Renal cortex interstitium (tissue), 15 donors: ENCODE data around the gene SPDYC. TPM values are rescaled to one million over a fixed set of nuclear protein-coding genes. Genes with fewer than 3 reads are reported as not detected.
A peak's percentile ranks its signal among the peaks of the same experiment; 100 is the strongest.

Experiments used
- DNase-seq, 11 donors: peaks; one replicate each; pipeline ENCODE4 v3.0.0-alpha.2; 2013; ENCODE audit warnings: low read depth in 9 of 11, low spot score in 4 of 11; ENCODE audit errors: extremely low read depth in 1 of 11
- long read RNA-seq, 16 experiments: transcript quantifications; one replicate each; lab custom pipeline, GENCODE V29; 2026
- polyA plus RNA-seq, 3 donors: library from polyadenylated mRNA; unstranded; fragments of 120-200 nt; gene quantifications; one replicate each; pipeline ENCODE4 v1.2.1, GENCODE V29; 2013; ENCODE audit not compliant: insufficient read length in 3 of 3

The SPDYC gene, protein sequence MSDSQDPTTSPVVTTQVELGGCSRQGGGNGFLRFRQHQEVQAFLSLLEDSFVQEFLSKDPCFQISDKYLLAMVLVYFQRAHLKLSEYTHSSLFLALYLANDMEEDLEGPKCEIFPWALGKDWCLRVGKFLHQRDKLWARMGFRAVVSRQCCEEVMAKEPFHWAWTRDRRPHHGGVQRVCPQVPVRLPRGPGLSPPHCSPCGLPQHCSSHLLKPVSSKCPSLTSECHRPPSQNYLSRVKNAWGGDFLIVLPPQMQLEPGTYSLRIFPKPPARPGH
- polyA plus RNA-seq: not detected
- long read RNA-seq, donor 1: 0 reads
- long read RNA-seq, donor 2: 0 reads
- long read RNA-seq, donor 3: 0 reads
- long read RNA-seq, donor 4: 0 reads
- long read RNA-seq, donor 5: 0 reads
- long read RNA-seq, donor 6: 0 reads
- long read RNA-seq, donor 7: 0 reads
- long read RNA-seq, donor 8: 0 reads
- long read RNA-seq, donor 9: 0 reads
- long read RNA-seq, donor 10: 0 reads
- long read RNA-seq, donor 11: 0 reads
- long read RNA-seq, donor 12: 0 reads
- long read RNA-seq, donor 13: 0 reads
- long read RNA-seq, donor 14: 0 reads
- long read RNA-seq, donor 15: 0 reads
- long read RNA-seq, donor 16: 0 reads

DNA sequence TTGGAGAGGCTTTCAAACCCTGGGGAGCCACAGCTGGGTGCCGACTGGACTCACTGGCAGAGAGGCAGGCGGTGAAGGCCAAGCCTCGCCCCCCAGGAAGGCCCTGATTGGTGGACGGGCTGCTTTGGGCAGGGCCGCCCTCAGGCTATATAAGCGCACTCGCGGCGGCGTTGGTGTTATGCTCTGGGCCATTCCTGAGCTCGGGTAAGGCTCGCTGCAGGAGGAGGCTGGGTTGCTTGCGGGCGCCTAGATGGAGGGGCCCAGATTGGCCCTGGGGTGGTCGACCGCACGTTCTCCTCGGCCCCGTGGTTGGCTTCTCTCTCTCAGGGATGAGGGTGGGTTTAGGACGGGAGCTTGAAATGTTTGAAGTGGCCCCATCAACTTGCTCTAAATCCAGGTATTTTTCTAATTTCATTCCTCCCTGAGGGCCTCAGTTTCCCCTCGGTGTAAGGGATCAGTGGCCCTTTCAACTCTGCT, at the start of gene SPDYC:
Gene SPDYC (plus strand): TSS at position 176 of the 477 bp plus-strand sequence. CDS start 1,125 bp downstream, outside the sequence.
- no peak for DNase-seq

DNA sequence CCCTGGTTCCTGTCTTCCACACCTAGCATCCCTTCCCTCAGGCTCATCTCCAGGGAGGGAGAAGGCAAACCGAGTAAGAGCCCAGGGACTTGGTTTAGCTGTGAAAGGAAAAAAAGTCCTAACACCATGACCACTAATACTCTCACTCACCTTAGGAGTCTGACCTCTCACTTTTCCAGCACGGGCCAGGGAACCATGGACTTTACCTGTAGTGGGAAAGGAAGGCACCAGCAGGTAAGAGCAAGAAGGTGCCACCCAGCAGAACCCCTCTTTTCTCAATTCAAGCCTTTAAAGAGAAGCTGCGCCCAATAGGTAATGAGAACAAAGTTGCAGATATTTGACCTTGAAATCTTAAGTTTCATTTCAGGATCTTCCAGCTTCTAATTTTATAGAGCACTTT, 49.2 kb upstream of the SPDYC start:
- DNase-seq: no peak

DNA sequence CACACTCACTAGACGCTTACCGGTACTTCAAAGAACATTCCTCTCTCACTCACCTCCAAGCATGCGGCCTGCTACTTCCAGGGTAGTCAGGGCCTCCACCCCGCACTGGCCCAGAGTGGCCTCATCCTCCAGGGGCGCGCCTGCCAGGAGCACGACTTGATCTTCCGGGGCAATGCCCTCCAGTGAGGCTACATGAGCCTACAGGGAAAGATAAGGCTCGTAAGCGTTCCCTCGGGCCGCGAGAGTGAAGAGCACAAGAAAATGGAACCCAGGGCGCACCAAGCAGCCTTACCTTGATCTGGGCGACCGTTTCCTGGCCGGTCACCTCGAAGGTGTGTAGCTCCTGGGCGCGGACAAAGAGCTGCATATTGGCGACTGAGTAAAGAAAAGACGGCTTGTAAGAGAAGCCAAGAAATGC, 48.6 kb upstream of the SPDYC start:
- no peak for DNase-seq

DNA sequence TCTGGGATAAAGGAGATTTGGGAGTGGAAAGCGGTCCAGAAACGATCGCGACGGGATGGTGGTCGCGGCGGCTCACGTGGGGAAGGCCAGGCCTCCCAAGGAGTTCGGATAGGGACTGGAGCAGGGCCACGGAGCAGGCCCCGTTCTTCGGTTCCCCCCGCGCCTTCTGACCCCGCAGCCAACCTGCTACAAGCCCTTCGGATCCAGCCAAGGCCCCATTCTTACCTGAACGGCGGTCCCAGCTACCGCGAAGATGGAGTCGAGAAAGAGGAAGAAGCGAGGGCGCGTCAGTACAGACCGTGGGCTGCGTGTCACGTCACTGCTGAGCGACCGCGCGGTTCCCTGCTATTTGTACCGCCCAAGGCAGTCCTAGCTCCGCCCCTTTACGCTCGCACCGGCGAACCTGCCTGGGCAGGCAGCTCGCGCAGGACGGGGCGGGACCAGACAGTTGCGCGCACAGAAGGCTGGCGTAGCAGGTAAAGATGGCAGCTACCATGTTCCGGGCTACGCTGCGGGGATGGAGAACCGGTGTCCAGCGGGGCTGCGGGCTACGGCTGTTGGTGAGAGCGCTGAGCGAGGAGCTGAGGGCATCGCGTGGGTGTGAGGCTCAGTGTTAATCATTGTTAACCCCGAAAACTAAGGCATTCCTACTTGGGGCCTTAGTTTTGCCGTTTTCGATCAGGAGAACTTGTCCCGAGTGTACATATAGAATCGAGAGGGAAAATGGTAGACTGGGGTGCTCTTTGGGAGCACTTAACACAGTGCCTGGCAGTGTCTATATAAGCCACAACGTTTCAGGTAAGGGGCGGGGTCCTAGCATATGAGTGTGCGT, 48.0 kb upstream of the SPDYC start, which contains the start of the genes FAU and MRPL49:
Gene FAU (minus strand): TSS at position 270 of the 832 bp plus-strand sequence. CDS start 321 bp downstream, outside the sequence.
Gene MRPL49 (plus strand): TSS at position 457 of the 832 bp plus-strand sequence. CDS start 26 bp downstream, at position 483.
- peak; percentile 87 to 98 (median 96) for DNase-seq

DNA sequence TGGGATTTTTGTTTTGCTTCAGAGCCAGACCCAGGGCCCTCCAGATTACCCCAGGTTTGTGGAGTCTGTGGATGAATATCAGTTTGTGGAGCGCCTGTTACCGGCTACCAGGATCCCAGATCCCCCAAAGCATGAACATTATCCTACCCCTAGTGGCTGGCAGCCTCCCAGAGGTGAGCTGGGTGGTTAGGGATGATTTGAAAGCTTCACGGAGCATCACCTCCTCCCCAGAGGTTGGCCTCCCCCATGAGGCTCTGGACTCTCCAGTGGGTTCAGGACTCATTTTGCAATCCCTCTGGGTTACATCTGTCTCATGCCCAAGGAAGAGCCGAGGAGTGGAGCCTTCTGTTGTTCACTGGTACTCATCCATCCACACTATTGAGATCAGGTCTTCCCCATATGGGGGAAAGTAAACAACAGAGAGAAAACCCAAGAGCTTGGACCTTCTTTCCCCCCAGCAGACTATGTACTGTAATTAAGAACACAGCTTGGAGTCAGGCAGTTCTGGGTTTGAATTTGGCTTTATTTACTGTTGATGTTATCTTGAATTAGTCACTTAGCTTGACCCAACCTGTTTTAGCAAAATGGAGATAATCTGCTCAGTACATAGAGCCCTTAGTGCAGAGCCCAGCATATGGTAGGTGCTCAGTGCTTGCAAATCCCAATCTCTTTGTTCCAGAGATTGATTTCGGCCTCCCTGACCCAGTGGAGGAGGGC, 45.4 kb upstream of the SPDYC start:
- no peak for DNase-seq

DNA sequence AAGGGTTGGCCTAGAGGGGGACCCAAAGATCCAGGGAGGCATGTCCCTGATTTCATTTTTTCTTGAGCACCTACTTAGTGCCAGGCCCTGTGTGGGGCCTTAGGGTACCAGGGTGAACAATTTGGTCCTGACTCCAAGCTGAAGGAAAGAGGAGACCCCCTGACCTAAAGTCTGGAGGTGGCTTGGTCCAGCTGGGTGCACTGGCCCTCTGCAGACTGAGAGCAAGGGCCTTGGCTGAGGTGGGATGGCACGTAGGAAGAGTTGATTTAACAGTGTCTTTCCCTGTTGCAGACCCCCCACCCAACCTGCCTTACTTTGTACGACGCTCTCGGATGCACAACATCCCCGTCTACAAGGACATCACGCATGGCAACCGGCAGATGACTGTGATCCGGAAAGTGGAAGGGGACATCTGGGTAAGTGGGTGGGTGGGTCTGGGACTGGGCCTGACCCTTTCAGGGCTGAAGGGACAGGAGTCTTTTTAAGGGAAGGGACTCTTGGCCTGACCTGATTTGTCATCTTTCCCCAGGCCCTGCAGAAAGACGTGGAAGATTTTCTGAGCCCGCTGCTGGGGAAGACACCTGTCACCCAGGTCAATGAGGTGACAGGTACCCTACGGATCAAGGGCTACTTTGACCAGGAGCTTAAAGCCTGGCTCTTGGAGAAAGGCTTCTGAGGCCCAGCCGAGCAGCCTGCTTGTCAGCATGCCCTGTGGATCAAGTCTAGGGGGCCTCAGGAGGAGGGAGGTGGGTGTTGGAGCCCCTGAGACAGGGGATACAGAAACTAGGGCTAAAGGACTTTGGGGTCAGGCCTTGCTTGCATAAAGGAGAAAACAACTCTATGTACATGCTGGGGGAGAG, 44.6 kb upstream of the SPDYC start:
- no peak for DNase-seq

DNA sequence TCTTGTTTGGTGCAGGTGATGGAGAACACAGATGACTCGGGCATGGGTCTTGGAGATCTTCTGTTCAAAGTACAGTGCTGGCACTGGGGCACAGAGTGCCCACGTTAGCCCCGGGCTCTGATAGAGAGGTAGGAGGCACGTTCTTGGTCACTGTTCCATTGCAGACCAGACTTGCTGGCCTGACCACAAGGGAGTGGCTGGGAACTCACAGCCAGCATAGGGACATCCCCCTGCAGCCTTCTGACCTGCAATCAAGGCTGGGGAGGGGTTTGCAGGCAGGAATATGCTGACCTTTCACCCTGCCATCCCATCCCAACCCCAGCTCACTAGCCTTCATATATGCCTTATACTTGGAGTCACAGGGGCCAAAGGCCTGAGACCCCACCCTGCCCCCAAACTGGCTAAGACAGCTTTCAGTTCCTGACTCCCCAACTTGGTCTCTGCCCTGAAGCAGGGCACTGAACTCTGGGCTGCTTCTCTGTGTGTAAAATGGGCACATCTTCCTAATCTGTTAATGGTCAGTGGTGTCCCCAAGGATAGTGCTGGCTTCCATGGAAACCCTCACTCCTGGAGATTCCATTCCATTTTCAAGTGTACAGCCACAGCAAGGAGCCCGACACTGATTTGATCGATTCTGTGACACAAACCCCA, 43.3 kb upstream of the SPDYC start:
- DNase-seq: no peak

DNA sequence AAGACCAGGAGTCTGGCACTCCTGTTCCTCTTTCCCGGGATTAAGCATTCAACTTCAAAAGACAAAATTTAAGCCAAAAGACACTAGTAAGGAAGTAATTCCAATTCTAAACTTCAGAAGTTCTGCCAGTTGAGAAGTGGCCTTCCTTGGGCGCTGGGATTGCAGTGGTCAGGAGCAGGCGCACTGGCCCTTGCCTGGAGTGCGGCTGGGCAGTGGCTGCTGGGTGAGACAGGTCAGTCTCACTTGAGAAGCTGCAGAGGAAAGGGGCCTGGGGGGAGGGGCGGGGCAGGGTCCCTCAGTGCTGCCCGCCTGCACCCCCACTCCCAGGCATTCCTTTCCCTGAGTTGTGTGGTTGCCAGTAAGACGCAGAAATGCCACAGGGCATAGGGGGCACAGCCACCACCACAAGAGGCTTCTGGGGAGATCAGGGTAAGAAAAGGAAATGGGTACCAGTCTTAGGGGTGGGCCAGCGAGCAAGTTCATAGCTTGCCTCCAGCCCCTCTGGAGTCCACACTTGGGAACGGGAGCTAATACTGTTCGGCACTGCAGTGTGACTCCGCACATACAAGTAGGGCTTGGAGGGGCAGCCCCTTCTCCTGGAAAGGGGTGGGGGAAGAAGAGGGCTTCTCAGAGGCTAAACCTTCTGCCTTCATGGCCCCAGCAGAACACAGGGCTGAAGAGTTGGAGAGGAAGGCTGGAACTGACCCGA, 42.4 kb upstream of the SPDYC start:
- DNase-seq: no peak

DNA sequence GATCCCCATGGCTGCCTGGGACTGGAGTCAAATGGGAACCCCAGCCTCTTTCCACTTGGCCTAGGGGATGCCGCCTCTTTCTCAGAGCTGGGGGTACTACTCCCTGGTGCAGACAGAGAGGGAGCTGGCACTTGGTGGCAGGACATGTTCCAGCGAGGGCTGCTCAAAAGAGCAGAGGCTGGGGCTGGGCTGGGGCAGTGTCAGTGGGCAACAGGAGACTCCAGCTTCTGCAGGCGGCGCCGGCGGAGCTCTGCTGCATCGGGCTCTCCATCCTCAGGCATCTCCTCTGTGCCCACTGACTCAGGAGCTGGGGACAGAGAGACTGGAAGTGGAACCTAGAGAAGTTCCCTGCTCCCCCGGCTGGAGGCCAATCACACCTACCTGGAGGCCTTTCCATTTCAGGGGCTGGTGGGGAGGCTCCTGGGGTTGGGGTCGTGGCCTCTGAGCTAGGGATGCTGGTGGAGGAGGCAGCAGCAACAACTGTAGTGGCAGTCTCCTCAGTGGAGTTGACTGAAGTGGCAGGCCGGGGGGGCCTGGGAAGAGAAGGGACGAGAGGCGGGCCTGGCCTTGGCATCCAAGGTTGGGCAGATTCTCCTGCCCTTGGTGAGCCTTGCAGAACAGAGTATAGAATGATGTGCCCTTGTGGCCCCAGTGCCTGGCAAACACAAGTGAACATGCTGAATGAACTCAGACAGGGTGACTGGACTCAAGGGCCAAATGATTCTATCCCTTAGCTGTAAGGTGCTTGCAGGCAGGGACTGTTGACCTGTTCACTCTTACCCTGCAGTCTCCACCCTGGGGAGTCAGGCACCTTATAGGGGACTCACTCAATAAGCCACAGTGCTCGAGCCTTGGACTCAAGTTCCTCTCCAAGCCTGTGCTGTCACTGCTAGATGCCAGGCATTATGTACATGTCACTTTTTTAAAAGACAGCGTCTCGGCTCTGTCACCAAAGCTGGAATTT, 41.6 kb upstream of the SPDYC start:
- DNase-seq: no peak

DNA sequence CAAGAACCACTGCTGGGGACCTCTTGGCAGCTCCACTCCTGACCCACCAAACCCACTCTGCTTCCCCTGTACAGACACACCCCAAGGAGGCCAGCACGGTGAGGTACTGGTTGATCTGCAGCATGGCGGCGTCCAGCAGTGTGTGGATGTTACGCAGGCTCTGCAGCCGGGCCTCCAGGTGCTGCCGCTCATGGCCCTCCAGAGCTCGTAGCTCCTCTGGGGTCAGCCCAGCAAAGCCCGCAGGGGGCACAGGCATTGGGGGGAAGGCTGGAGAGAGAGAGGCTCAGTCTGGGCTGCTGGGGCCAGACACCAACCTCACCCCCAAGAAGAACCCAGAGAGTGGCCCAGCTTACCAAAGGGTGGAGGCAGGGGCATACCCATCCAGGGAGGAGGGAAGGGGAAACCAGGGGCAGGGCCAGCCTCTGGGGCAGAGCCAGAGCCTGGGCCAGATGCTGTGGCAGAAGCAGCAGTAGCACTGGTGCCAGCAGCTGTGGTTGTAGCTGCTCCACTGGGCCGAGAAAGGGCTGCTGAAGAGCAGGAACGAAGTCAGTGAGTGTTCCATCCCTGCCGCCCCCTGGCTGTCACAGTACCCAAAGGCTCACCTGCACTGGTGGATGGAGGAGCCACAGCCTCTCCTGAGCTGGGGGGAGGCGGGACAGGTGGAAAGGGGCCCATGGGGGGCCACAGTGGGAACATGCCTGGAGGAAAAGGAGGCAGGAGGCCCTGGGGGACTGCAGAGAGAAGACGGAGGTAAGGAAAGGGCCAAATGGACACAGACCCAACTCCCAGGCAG, 40.2 kb upstream of the SPDYC start:
- no peak for DNase-seq

DNA sequence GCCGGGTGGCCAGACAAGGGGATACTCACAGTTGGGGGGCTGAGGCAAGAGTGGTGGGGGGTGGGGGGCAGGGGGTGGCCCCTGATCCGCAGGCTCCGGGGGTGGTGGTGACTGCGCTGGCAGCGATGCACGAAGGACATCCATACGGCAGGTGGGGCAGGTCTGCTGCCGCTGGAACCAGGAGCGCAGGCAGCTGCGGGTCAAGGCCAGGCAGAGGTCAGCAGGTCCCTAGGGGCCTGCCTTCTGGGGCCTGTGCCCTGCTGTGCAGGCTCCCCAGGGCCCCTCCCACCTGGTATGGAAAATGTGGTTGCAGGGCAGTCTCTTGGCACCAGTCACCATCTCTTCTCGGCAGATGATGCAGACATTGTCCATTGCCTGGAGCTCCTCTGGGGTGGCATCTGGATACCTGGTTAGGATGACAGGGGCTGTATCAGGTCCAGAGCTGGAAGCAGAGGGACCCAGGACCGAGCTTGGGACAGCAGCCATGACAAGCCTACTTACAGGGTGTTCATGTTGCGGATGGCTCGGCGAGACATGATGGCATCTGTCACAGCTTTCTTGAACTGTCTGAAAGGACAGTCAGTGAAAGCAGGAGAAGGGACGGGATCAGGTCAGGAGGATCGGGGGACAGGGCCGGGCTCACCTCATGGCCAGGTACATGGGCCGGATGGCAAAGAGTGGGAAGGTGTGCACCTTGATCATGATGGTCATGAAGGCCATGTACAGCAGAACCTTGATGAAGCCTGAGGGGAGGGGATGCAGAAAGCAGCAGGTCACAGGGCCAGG, 39.2 kb upstream of the SPDYC start:
- DNase-seq: no peak

DNA sequence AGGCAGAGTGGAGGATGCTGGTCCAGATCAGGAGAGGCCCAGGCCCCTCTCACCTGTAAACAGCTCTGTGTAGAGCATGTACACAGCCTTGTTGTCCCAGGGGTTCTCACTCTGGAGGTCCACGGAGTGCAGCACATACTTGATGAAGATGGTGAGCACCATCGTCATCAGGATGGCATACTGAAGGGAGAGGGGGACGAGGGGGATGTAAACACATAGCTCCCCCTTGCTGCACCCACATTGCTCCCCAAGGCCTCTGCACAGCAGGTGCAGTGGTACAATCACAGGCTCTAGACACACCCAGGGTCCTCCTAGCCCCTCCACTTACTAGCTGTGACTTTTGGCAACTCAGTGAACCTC, 38.6 kb upstream of the SPDYC start:
- no peak for DNase-seq

DNA sequence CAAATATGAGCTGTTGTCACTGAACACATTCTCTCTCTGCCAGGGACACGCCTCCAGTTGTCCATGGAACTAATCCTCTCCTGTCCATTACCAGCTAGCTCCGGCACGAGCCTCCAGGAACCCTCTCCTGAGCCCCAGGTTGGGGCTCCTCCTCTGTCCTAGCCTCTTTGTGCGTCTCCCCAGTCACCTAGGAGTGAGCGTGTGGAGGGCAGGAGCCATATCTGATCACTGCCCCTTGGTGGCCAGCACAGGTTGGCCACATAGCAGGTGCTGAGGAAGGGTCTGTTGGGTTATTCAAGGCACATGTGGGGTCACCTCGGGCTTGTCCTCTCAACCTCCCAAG, 38.2 kb upstream of the SPDYC start:
- no peak for DNase-seq

DNA sequence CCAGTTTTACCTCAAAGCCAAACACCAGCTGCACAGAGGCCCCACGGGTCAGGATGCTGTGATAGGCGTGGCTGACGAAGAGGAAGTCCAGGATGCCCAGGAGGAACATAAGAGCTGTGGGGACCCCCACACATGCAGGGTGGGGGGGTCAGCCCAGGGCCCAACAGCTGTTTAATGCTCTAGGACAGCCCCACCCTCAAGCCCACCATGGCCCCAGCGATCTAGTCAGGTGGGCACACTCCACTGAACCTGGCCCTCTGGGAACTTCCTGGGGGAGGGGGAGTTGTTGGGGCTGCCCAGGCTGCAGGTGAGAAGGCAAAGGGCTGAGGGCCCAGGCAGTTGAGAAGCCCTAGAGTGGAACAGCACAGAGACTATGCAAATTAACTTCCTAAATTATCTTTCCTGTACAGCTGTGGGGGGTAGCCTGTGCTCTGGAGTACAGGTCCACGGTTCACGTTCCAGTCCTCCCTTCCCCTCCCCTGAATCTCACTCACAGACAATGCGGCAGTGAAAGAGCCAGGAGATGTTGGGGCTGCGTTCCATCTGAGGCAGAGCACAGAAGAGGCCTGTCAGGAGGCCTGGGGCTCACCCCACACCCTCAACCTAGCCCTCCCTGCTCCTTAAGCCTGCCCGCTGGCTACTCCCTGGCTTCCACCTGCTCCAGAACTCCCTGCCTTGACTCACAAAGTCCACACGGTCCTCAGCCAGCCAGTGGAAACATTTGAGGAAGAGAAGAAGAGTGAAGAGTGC, 37.6 kb upstream of the SPDYC start:
- DNase-seq: no peak
